GM18873 (cell line): Measurements from ENCODE around the gene KLHDC7A.
"Not testable (repeated sequence)": the region's sequence is repeated elsewhere in the genome, so short reads cannot be mapped to it uniquely, and the experiment has no call there.

ENCODE experiments used
- ATAC-seq: cut with Tn5 transposase; IDR thresholded peaks from one replicate; pipeline ENCODE4 v1.9.1; 2021; ENCODE audit warnings: mild to moderate bottlenecking, moderate library complexity, moderate number of reproducible peaks; ENCODE audit not compliant: unreplicated experiment, low FRiP score

Gene KLHDC7A

DNA sequence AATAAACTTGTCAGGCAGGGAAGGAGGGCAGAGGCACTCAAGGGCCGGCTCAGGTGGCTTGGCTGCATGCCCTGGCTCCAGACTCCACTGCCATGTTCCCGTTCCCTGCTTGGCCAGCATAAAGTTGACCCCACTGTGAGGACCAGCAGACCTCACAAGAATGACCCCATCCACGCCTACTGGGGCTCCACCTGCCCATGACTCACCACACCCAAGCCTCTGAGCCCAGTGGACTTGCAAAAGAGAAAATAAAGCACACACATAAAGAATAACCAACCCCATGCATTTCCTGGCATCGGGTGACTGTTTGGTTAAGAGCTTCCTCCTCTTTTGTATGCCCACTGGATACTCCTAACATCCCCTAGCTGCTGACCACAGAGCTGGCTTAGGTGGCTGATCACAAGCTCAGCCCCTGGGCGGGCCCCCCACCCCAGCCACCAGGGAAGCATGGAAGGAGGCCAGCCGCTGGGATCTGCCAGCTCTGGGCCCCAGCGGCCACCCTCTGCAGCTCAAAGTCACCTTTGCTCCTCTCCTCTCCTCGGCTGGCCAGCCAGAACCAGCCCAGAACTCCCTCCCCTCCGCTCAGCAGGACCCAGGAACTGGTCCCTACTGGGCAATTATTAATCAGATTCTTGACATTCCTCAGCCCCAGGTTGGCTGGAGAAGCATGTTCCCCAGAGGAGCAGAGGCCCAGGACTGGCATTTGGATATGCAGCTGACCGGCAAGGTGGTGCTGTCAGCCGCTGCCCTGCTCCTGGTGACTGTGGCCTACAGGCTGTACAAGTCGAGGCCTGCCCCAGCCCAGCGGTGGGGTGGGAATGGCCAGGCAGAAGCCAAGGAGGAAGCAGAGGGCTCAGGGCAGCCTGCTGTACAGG is at the start of gene KLHDC7A:
KLHDC7A (plus strand) TSS at position 616 of the 875 bp plus-strand sequence; CDS start at position 668, 52 bp downstream.
- no peak for ATAC-seq

- ATAC-seq, result no peak
Observed at GRCh38 chr1:18434041-18434440, 46.7 kb upstream of the KLHDC7A start.

DNA sequence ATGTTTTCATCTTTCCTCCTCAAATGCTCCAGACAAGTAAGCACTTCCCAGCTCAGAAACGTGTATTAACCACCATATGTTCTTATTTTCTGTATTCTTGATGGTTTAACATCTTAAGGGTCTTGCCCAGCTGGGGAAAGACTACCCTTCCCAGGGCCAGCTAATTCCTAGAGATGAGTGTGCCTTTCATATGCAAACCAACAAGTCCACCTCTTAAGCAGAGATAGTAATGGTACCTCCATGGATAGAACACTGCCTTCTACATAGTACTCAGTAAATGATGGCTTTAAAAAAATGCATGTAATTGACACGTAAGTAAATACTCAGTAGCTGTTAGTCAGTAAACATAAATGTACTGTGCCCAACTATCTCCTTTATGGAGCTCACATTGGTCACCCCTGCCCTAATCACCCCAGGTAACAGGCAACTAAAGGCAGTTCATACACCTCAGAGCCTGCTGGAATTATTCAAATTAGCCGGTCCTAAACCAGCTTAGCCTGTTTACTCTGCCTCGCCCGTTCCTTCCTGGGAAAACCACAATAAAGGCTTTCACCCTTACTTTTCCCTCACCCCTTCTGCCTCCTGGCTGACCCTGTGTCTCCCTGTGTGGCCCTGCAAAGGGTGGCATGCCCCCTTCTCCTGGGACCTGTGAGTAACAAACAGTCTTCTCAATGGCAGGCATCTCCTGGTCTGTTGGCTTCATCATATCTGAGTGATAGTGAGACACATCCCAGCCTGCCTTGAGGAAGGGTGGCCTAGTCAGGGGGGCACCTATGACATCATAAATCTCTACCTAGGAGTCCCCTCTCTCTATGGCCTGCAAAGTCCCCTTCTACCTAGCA is 40.1 kb upstream of the KLHDC7A start:
- ATAC-seq, result no peak

DNA sequence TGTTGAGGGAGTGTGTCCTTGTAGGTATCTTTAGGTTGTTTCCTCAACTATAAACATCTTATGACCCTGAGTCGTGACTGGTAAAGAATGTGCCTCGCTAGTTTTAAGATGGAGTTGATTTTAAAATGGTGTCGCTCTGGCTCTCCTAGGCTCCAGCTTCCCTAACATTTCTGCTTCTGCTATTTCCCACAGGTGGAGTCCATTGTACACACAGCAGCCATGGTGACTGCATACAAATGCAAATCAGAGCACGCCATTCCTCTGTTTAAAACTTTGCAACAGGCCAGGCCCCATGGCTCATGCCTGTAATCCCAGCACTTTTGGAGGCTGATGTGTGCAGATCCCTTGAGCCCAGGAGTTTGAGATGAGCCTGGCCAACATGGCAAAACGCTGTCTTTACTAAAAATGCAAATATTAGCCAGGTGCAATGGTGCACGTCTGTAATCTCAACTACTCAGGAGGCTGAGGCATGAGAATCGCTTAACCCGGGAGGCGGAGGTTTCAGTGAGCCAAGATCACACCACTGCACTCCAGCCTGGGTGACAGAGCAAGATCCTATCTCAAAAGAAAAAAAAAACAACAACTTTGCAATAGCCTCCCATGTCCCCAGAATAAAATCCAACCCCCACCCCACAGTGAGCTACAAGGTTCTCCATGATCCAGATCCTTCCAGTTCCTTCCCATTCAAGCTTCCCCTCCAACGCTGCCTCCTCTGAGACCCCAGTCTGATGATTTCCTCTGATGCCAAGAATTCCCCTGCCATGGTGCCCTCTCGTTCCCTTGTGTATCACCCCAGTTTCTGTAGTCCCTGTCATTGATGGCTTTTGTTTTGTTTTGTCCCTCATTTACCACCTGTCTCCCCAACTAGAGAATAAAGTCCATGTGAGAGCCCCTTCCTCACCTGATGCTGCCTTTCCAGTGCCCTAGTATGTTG is 36.9 kb upstream of the KLHDC7A start:
- no peak for ATAC-seq

GRCh38 chr1:18444563-18444962 is 36.2 kb upstream of the KLHDC7A start:
- ATAC-seq, result no peak

GRCh38 chr1:18446751-18447150 is 34.0 kb upstream of the KLHDC7A start:
- no peak for ATAC-seq

DNA sequence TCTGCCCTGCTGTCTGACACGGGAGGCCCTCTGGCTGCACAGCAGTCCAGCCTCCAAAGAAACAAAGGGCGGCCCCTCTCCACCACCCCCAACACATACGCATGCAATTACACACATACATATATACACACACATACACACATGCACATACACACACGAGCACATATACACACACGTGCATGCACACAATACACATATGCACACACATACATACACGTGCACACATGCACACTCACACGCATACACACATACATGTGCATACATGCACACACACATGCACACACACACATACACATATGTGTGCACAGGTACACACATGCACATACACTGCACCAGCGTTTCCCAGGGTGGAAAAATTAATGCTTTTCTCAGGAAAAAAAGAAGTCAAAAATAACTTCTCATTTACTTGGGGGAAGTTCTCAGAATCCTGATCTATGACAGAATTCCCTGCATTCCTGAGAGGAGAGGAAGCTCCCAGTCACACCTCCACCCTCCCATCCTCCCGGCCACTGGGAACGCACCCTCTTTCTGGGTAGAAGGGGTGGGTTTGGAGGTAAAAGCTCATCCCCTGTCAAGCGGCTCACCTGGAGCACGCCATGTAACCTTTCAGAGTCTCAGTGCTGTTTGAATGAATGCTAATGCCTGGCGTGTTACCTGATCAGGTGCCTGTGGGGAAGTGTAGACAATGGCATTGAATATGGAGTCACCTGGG is 33.1 kb upstream of the KLHDC7A start:
- no peak for ATAC-seq

- no peak for ATAC-seq
Observed at GRCh38 chr1:18448889-18449288, 31.8 kb upstream of the KLHDC7A start.

DNA sequence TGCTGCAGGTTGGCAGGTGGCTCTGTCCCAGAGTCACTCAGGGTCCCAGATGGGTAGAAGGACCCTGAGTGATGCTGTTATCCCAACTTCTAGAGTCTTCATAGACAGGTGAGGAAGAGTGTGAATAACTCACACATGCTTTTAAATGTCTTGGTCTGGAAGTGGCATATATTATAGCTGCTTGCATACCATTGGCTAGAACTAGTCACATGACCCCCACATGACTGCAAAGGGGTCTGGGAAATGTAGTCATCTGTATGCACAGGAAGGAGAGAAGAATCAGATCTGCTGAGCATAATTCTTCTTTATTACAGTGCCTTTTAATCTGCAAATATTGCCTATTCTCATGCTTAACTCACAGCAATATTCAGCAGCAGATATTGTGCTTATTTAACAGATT is 28.2 kb upstream of the KLHDC7A start:
- no peak for ATAC-seq

DNA sequence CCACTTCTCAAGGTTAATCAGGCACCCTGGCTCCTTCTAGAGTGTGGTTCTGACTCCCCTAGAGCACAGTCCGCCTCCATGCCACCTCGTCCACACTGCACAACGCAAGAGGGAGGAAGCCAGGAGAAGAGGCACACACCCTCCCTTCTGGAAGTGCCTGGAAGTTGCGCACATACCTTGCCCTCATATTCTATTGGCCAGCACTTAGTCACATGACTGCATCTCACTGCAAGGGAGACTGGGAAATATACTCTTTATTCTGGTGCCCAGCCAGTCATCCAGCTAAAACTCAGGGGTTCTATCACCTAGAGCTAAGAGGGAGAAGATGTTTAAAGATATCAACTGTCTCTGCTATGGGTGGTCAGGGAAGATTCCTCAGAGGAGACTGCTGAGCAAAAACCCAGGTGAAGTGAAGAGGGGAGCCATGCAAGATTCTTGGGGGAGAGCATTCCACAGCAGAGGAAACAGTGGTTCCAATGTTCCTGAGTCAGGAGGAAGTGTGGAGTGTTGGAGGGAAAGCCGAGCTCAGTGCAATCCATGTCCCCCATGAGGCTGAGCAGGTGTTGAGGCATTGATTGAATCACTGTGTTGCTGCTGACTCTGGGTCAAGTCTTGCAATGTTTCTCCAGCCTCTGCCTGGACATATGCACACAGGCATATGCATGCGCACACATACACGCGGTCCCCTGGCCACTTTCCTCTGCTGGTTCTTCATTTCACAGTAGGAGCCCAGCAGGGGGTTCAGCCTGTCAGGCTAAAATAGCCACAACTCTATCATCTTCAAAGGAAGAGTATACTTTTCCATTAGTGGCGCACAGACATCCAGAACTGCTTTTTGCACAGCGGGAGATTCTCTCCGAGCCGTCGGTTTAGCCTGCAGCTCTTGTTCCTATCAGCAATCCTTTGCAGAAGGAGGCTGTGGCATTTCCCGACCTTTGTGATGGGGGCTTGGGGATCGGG is 22.3 kb upstream of the KLHDC7A start:
- ATAC-seq, result no peak

GRCh38 chr1:18461656-18462055 is 19.1 kb upstream of the KLHDC7A start:
- no peak for ATAC-seq

GRCh38 chr1:18462517-18462916 is 18.2 kb upstream of the KLHDC7A start:
- not testable (repeated sequence) for ATAC-seq

- ATAC-seq, result no peak
Observed at GRCh38 chr1:18463063-18463462, 17.7 kb upstream of the KLHDC7A start.

DNA sequence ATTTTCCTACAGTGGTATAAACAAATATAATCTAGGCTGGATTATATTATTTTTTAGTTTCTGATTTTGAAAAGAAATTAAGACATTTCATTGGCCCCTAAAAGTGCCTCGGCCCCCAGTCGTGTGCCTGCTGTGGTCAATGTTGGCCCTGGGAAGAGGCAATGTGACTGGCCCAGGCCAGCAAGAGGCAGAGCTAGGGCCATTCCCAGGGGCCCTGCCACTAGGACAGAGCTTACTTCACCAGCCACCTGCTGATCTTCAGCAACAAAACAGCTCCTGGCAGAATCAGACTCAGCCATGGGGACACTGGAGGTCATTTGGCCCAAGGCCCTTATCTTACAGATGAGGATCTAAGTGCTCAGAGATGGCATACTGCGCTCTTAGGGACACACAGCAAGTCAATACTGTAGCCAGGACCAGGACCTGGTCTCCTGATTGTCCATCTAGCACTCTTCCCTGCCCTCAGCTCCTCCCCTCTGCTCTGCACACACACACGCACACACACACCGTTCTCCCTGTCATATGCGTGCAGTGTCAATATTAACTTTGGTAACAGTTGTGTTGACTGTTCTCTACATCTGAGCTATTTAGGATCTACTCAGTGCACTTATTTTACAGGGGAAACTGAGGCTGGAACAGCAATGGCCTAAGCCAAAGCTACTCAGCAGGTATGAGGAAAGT is 16.6 kb upstream of the KLHDC7A start:
- ATAC-seq, result no peak

- no peak for ATAC-seq
Observed at GRCh38 chr1:18464665-18465050, 16.1 kb upstream of the KLHDC7A start.

- ATAC-seq, result no peak
Observed at GRCh38 chr1:18466676-18467075, 14.1 kb upstream of the KLHDC7A start.

DNA sequence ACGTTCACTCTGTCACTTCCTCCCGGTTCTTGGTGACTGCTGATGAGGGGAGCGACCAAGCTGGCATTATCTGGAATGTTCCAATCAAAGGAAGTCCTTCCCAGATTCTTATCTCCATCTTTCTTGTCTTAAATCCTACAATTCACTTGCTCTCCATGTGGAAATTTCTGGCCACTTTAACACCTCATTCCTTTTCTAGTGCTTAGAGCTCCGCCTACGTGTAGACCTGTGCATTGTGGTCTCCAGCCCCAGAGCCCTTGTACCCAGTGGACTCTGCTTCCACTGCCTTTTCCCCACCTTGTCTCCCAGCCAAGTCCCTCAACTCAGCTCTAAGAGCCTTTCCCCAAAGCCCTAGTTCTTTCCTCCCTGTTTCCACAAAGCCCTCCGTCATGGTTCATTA is 12.2 kb upstream of the KLHDC7A start:
- ATAC-seq, result no peak

DNA sequence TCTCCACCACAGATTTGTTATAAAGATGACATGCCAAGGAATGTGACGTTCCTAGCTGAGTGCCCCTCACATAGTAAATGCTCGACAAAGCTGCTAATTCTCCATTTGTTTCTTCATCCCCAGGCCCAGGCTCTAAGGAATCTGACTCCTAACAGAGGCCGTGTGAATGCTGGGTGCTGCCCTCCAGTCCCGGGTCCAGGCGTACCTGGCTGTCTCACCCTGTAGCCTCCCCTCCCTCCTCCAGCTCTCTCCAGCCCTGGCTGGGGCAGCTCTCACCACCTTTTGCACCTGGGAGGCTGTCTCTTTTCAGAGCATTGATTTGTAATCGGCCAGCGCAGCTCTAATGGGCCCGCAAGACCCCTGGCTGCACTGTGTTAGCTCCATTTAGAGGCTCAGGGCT is 11.2 kb upstream of the KLHDC7A start:
- no peak for ATAC-seq
